LNCAP (cell line): Measurements from ENCODE around the gene RSAD1.

ENCODE experiments used
- TF ChIP-seq, protein P1 (sequence below): fragments of 450-650 bp; IDR thresholded peaks from 2 replicates; pipeline ENCODE4 v1.5.1; 2017; ENCODE audit warnings: mild to moderate bottlenecking

Gene RSAD1

DNA sequence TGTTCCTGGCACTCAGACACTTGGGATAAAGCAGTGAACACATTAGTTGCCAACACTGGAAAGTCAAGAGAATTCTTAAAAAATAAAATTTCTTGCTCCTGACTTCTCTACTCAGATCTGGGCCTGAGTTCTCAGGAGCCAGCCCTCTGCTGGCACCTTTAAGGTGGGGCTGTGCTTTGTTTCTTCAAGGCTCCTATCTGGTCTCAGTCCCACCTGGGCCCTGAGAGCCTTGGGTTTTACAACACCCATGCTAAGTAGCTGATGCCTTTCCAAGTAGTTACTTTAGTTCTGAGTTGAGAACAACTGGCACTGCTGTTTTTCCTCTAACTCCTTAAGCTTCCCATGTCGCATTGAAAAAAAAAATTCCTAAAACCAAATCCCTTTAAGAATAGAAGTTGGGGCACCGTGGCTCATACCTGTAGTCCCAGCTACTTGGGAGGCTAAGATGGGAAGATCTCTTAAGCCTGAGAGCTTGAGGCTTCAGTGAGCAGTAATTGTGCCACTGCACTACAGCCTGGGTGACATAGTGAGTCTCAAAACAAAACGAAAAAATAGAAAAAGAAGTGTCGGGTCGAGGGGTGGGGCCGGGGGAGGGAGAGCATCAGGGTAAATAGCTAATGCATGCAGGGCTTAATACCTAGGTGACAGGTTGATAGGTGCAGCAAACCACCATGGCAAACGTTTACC, 26.6 kb upstream of the RSAD1 start:
- TF ChIP-seq, protein P1, sequence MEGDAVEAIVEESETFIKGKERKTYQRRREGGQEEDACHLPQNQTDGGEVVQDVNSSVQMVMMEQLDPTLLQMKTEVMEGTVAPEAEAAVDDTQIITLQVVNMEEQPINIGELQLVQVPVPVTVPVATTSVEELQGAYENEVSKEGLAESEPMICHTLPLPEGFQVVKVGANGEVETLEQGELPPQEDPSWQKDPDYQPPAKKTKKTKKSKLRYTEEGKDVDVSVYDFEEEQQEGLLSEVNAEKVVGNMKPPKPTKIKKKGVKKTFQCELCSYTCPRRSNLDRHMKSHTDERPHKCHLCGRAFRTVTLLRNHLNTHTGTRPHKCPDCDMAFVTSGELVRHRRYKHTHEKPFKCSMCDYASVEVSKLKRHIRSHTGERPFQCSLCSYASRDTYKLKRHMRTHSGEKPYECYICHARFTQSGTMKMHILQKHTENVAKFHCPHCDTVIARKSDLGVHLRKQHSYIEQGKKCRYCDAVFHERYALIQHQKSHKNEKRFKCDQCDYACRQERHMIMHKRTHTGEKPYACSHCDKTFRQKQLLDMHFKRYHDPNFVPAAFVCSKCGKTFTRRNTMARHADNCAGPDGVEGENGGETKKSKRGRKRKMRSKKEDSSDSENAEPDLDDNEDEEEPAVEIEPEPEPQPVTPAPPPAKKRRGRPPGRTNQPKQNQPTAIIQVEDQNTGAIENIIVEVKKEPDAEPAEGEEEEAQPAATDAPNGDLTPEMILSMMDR = no peak

DNA sequence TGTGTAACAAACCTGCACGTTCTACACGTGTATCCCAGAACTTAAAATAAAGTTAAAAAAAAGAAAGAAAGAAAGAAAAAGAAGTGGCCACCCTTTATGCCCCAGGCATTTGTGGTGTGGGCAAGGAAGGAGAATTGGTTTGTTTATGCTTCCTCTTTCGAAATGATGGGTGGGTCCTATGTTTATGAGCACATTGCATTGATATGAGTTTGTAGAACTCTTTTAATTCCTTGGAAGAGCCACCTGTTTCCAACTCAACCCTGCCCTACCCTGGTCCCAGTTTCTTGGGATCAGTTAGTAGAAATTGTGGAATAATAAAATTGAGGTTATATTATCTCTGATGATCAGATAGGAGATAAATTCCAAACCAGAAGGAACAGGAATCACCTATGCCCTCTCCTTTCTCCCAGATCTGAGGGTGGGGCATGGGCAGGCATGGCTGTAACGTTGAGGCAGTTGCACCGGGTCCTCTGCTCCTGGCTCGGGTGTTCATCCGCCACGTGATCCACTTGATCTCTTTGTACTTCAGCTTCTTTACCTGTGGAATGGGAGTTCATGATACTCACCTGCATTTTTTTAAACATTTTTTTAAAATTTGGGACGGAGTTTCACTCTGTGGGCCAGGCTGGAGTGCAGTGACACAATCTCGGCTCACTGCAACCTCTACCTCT, 25.9 kb upstream of the RSAD1 start:
- TF ChIP-seq, protein P1 = no peak

DNA sequence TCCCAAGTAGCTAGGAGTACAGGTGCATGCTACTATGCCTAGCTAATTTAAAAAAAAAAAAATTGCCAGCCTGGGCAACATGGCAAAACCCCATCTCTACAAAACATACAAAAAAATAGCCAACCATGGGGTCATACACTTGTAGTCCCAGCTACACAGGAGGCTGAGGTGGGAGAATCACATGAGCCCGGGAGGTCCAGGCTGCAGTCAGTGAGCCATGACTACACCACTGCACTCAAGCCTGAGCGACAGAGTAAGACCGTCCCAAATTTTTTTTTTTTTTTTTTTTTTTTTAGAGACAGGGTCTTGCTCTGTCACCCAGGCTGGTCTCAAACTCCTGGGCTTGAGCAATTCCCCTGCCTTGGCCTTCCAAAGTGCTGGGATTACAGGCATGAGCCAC, 24.8 kb upstream of the RSAD1 start:
- TF ChIP-seq, protein P1 = no peak

GRCh38 chr17:50457621-50458020, 21.0 kb upstream of the RSAD1 start:
- TF ChIP-seq, protein P1 = no peak

GRCh38 chr17:50458270-50458669, 20.4 kb upstream of the RSAD1 start:
- TF ChIP-seq, protein P1 = no peak

GRCh38 chr17:50458701-50459676, 19.7 kb upstream of the RSAD1 start:
- TF ChIP-seq, protein P1 = no peak

GRCh38 chr17:50459756-50460155, 18.9 kb upstream of the RSAD1 start:
- TF ChIP-seq, protein P1 = no peak
